K562 treated with DMSO at 1 percent for 4 hours (cell line): ENCODE data around the gene EEF1AKMT1. TPM values are rescaled to one million over a fixed set of nuclear protein-coding genes. Genes with fewer than 3 reads are reported as not detected.

Experiments
- total RNA-seq: library from RNA; unstranded; fragments of 300-600 nt; gene quantifications from 2 replicates; pipeline ENCODE4 v1.2.3, GENCODE V29; 2022; ENCODE audit not compliant: insufficient read depth

Gene EEF1AKMT1
- 2.8 and 3.7 TPM in 2 replicates for total RNA-seq

GRCh38 chr13:20773194-20774080, at the start of gene EEF1AKMT1:
TSS of gene EEF1AKMT1 (minus strand) at chr13:20773961. CDS start at chr13:20757598, 16,363 bp downstream.

GRCh38 chr13:20702915-20703779, 70.6 kb downstream of the EEF1AKMT1 start, which contains the start of gene IL17D:
TSS of gene IL17D (plus strand) at chr13:20703699. CDS start at chr13:20704002, 303 bp downstream.

Other genes with a start within 250 kb of the EEF1AKMT1 start
- gene CRYL1, start 248.1 kb downstream of the EEF1AKMT1 start, total RNA-seq = 5.0 and 15.6 TPM in 2 replicates
- 1.6 and 8.4 TPM in 2 replicates for gene IFT88, start 206.8 kb downstream of the EEF1AKMT1 start, total RNA-seq
- not detected in 2 replicates for gene IL17D, start 70.3 kb downstream of the EEF1AKMT1 start, total RNA-seq
- gene XPO4, start 128.8 kb upstream of the EEF1AKMT1 start, total RNA-seq = 3.3 and 5.7 TPM in 2 replicates